G401.6 (cell line): Measurements from ENCODE around the gene TMEM190.
A peak's percentile ranks its signal among the peaks of the same experiment; 100 is the strongest.

Experiments
- FAIRE-seq: peaks from 2 replicates; lab custom pipeline; 2012; peaks lifted over from hg19 to GRCh38; lab: Jason Lieb, UNC

Gene TMEM190

GRCh38 chr19:55372316-55373081 lies 4.1 kb upstream of the TMEM190 start:
- no peak for FAIRE-seq

- no peak for FAIRE-seq
These were observed 3.2 kb upstream of the TMEM190 start for GRCh38 chr19:55373306-55373992.

GRCh38 chr19:55373993-55374757 lies 2.5 kb upstream of the TMEM190 start:
- FAIRE-seq: no peak

GRCh38 chr19:55377356-55378131 lies 918 bp downstream of the TMEM190 start:
- no peak for FAIRE-seq

- no peak for FAIRE-seq
These were observed 2.5 kb downstream of the TMEM190 start for GRCh38 chr19:55379174-55379573.

GRCh38 chr19:55382013-55382412 lies 5.4 kb downstream of the TMEM190 start:
- FAIRE-seq: no peak

- FAIRE-seq: no peak
These were observed 6.0 kb downstream of the TMEM190 start for GRCh38 chr19:55382522-55383054.

GRCh38 chr19:55383279-55384130 lies 6.9 kb downstream of the TMEM190 start:
- no peak for FAIRE-seq

GRCh38 chr19:55384131-55384919 lies 7.7 kb downstream of the TMEM190 start, which contains the start of gene TMEM238:
Gene TMEM238 (minus strand): TSS chr19:55384292. CDS start chr19:55384259, 33 bp downstream.
- FAIRE-seq: no peak

GRCh38 chr19:55384920-55385723 lies 8.5 kb downstream of the TMEM190 start:
- no peak for FAIRE-seq

- FAIRE-seq: peak; percentile 97
These were observed 9.3 kb downstream of the TMEM190 start, which contains the start of gene RPL28 for GRCh38 chr19:55385724-55386492. Gene RPL28 (plus strand): TSS chr19:55385932. CDS start chr19:55386358, 426 bp downstream.

GRCh38 chr19:55386493-55386971 lies 9.9 kb downstream of the TMEM190 start:
- FAIRE-seq: no peak

GRCh38 chr19:55387736-55388497 lies 11.3 kb downstream of the TMEM190 start:
- no peak for FAIRE-seq

- FAIRE-seq: no peak
These were observed 13.0 kb downstream of the TMEM190 start for GRCh38 chr19:55389386-55390317.

- FAIRE-seq: no peak
These were observed 13.8 kb downstream of the TMEM190 start for GRCh38 chr19:55390461-55390880.

- FAIRE-seq: no peak
These were observed 14.6 kb downstream of the TMEM190 start for GRCh38 chr19:55391191-55391670.
